Measurements from ENCODE around the gene DDI1.

DDI1 gene

DNA sequence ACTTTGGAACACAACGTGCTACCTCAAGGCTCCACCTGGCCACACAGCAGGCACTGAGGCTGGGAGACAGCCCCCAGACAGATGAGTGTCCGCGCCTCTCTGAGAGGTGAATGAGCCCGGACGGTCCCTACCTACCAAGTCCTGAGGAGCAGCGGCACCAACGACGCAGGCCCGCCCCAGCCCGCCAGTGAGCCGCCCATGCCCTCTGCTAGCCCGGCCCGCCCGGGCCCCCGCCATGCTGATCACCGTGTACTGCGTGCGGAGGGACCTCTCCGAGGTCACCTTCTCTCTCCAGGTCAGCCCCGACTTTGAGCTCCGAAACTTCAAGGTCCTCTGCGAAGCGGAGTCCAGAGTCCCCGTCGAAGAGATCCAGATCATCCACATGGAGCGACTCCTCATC, at the start of gene DDI1:
TSS of gene DDI1 (plus strand) at position 53 of the 400 bp plus-strand sequence. CDS start at position 236, 183 bp downstream.
- no peak for DNase-seq

DNA sequence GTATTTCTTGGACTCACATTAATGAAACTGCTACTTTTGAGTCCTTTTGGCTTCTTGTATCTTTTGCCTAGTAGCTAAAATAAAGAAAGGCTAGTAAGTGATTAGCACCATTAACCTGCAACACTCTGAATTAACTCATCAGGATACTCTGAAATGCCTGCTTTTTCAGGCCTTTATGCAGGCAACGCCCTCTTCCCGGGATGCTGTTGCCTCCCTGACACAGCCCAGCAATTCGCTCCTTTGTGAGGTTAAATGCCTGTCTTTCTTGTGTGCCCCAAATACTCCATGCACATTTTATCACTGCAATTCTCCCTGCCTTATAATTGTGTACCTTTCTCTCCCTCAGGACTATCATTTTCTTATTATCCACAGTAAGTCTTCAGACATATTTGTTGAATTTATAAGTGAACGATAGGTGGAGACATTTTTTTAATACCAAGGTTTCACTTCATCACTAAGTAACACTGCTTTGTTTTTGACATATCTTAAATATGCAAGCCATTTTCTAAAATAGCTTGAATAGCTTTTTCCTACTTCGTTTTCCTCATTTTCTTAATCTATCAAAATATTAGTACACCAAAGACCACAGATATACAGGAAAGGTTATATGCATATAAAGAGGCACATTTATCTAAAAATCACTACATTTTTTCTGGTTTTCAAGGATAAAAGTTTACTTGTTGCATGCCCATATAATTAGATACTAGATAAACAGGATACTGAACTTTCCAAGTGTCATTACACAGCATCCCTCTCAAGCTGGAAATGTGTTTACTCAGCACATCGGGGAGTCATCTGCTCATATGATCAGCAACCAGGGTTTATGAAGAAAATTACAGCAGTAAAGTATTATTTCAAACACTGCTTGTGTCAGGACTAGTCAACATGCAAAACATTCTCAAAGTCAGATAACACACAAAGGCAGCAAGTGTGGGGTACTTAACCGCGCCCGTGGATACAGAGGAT, 48.5 kb upstream of the DDI1 start:
- no peak for DNase-seq

- DNase-seq: no peak
Measured at GRCh38 chr11:103988595-103988969, 47.9 kb upstream of the DDI1 start.

- no peak for DNase-seq
Measured at GRCh38 chr11:103993507-103993906, 42.9 kb upstream of the DDI1 start.

DNA sequence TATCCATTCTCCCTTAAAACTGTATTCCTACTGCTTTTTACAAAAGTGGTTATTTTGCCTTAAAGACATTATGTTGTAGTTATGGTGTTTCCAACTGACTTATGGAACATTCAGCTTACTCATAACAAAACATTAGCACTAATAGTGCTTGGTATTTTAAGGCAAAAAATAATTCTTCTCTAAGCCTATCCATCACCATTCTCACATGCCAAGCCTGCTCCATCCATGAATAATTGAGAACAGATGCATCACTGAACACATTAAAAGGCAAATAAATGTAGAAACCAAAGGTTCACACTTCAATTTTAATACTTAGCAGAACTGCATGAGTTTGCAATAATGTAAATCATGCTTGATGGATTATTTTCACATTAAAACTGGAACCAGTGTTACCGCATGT, 42.3 kb upstream of the DDI1 start:
- DNase-seq: no peak

DNA sequence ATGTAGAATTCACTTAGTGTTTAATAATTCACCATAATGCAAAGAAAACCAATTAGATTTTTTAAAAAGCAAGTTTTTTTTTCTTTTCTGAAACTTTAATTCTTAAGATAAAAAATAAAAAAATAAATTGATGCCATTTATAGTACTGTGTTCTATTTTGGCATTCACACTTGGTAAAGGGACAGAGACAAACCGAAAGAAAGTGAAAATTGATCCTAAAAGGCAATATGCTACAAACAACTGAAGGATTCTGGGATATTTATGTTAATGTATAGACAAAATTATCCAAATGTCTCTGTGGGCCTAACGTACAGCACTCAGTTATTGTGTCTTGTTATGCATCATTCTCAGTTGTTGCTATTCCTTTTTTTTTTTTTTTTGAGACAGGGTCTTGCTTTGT, 41.9 kb upstream of the DDI1 start:
- no peak for DNase-seq

DNA sequence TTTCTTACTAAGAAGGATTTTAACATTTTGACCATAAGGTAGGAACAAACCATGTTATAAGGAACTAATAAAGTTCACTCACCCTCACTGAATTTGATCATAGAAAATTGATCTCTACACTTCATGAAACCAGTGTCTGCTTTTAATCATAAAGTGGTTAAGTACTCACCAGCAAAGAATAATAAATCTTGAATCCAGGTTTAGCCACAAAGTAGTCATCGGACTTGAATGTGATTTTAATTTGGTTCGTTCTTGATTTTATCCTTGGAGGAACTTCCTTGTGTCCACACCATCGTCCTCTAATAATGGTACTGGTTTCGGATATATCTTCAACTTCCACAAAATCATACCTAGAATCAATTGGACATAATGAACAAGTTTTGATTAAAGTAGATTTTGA, 40.5 kb upstream of the DDI1 start:
- DNase-seq: no peak

DNA sequence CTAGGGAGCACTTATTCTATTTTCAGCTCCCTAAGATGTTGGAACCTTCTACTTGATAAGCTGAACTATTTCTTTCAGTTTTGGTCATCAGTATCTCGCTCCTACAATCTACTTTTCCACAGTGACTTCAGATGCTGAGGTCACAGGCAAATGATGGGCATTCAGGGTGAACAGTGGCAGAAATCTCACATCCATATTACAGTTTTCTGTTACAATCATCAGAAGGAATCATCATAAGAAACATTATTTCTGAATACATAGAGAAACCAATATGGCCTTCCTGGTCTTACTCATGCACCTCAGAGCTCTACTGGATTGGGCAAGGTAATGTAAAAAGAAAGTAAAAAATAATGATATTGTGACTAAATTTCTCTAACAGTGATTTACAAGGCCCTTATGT, 39.4 kb upstream of the DDI1 start:
- no peak for DNase-seq

DNA sequence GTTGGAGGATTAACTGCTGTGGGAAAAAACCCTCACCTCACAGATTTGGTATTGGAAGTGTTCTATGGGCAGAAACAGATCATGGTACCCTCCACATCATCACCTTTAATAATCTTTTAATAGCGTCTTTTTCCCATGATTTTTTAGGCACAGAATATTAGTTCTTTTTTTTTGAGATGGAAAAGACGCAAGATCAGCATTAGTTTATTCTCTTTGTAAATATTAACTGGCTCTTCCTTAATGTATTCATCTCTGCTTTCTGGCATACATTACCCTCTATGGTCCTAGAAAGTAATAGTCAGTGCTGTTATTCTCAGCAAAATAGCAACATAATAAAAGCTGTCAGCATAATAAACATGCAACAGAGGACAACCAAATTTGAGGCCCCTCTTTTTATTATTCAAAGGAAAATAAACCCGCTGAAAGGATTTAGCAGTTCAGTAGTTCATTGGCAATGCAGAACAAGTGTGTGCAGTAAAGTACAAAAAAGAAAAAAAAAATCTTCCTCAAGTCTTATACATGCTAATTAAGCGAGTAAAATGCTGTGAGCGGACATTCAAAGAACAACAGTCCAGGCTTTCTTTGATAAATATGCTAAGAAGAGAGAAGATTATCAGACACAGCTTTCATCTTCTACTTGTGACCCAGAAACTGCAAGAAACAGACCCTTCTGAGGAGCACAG, 37.5 kb upstream of the DDI1 start:
- DNase-seq: no peak

GRCh38 chr11:104000798-104001197, 35.6 kb upstream of the DDI1 start:
- no peak for DNase-seq

- no peak for DNase-seq
Measured at GRCh38 chr11:104001561-104002056, 34.8 kb upstream of the DDI1 start.

DNA sequence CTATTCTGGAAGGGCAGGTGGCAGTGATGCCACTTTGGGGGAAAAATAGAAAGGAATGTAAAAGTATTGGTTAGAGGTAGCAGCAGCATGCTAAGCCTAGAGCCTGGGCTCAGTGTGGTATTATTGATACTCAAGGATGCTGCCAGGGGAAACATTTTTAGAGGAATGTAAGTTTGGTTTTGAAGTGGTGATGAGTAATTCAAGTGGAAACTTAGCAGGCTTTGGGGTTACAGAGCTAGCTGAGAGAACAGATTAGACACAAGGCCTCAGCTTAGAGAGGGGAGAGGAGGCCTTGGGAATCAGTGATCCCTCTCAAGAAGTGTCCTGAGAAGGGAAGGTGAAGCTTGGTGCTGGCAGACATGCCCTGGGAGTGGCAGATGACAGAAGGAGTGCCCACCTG, 32.9 kb upstream of the DDI1 start:
- no peak for DNase-seq

- DNase-seq: no peak
Measured at GRCh38 chr11:104005234-104005855, 31.1 kb upstream of the DDI1 start.

DNA sequence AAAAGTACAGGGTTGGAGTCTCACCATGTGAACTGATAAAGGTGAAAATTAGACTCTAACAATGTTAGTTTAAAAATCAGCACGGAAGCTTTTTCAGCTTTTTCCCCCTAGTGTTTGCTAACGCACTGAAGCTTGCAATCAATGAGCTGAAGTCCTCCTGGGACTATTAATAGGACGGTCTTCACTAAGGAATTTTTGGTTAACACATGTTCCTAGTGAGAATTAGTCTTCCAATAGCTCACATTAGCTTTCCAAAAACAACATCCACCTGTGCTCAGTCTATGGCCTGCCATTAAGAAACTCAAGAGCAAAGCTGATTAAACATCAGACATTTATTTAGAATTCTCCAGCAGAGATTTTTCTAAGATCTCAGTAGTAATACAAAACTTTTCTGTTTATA, 26.7 kb upstream of the DDI1 start:
- DNase-seq: no peak

- DNase-seq: no peak
Measured at GRCh38 chr11:104011044-104011443, 25.4 kb upstream of the DDI1 start.

GRCh38 chr11:104015649-104016415, 20.6 kb upstream of the DDI1 start:
- DNase-seq: no peak

DNA sequence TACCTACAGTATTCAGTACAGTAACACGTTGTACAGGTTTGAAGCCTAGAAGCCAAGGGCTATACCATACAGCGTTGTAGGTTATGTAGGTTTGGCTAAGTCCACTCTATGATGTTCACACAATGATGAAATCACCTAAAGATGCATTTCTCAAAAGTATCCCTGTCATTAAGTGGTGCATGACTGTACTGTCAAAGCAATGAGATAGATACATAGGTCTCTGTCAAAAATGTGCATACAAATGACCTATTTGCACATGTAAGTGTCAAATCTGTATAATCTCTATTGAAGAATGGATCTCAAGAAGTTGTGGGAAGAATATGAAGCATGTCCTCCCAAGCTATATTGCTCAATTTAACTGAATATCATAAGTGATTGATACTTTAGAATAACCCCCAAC, 11.9 kb upstream of the DDI1 start:
- no peak for DNase-seq

- no peak for DNase-seq
Measured at GRCh38 chr11:104028476-104029263, 7.8 kb upstream of the DDI1 start.

DNA sequence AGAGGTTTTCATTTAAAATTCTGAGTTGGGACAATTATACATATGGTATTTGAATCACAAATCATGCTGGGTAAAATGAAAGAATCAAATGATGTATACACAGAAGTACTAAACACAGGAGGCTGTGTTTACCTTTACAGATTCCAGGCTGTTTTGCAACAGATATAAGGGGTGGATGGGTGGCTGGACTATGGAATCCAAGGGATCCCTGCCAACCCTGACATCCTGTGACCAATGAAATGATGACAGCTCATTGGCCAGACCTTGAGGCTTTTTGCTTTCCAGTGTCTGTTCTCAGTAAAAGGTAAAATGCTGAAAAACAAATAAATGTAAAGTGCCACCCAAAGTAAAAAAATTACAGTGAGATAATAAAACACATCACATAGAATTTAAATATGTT, 3.3 kb upstream of the DDI1 start:
- no peak for DNase-seq

DNA sequence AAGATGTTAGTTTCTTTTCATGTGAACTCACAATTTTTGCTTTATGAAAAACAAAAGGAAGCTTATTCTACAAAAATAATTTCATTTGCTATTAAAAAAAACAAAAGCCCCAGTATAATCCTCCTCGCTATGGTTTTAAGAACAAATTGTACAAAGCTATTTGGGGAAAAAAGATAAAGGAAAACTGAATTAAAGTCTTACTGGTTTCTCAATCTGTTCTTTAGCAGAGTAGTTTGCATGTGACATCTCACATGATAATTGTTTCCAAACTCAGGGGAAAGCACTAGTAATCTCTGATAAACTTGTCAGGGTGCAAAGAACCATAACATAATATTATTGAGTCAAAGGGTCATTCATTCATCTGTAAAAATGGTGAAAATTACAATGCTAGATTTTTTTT, 2.9 kb upstream of the DDI1 start:
- no peak for DNase-seq

DNA sequence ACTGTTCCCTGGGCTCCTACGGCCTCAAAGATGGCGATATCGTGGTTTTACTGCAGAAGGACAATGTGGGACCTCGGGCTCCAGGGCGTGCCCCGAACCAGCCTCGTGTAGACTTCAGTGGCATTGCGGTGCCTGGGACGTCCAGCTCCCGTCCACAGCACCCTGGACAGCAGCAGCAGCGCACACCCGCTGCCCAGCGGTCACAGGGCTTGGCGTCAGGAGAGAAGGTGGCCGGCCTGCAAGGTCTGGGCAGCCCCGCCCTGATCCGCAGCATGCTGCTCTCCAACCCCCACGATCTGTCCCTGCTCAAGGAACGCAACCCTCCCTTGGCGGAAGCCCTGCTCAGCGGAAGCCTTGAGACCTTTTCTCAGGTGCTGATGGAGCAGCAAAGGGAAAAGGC, 555 bp downstream of the DDI1 start:
- no peak for DNase-seq

Data from hypothalamus (tissue), 51 donors.